Esophagus muscularis mucosa (tissue), 4 donors: ENCODE results near the gene MRPS30. TPM values are rescaled to one million over a fixed set of nuclear protein-coding genes. Genes with fewer than 3 reads are reported as not detected.
"Not testable (repeated sequence)": the region's sequence is repeated elsewhere in the genome, so short reads cannot be mapped to it uniquely, and the experiment has no call there.

ENCODE experiments used
- DNase-seq: peaks from one replicate; pipeline ENCODE4 v3.0.0-alpha.2; 2017; ENCODE audit errors: extremely low spot score
- H3K27ac ChIP-seq, 4 donors: fragments of 200-600 bp; sonication (generic); replicated peaks in 1 of 4; 1 replicate in 3 of 4; 2 replicates in 1 of 4; pipeline ENCODE4 v1.5.1; 2016 to 2019; ENCODE audit warnings: mild to moderate bottlenecking in 1 of 4
- H3K27me3 ChIP-seq, 4 donors: fragments of 200-600 bp; sonication (generic); one replicate each; pipeline versions ENCODE4 v1.5.1 to v1.6.0; 2016 to 2019
- H3K36me3 ChIP-seq, 4 donors: fragments of 200-600 bp; sonication (generic); one replicate each; pipeline ENCODE4 v1.5.1; 2016 to 2019
- H3K4me1 ChIP-seq, 4 donors: fragments of 200-600 bp; sonication (generic); one replicate each; pipeline ENCODE4 v1.5.1; 2016 to 2019
- H3K4me3 ChIP-seq, 4 donors: fragments of 200-600 bp; sonication (generic); 1 replicate in 2 of 4; 2 replicates in 2 of 4; pipeline ENCODE4 v1.5.1; 2016 to 2019; ENCODE audit warnings: mild to moderate bottlenecking in 4 of 4, moderate library complexity in 1 of 4
- H3K9me3 ChIP-seq, 4 donors: fragments of 200-600 bp; sonication (generic); 1 replicate in 3 of 4; 2 replicates in 1 of 4; pipeline ENCODE4 v1.5.1; 2016 to 2019
- EP300 ChIP-seq: sonication (generic); formaldehyde crosslinking; IDR thresholded peaks from one replicate; pipeline ENCODE4 v1.6.1; 2017; ENCODE audit warnings: antibody characterized with exemption
- POLR2A ChIP-seq: fragments of 450-650 bp; IDR thresholded peaks from one replicate; pipeline ENCODE4 v1.6.1; 2017; ENCODE audit warnings: antibody characterized with exemption, moderate library complexity, mild to moderate bottlenecking, low read depth
- POLR2AphosphoS5 ChIP-seq, 2 donors: sonication (generic); formaldehyde crosslinking; IDR thresholded peaks; one replicate each; pipeline ENCODE4 v1.6.1; 2017; ENCODE audit warnings: antibody characterized with exemption in 2 of 2
- WGBS: methylation state at CpG from one replicate; pipeline ENCODE4 v1.1.5; 2018; 5-methylcytosine and 5-hydroxymethylcytosine counted together
- intact Hi-C: fragments of 100-400 bp; cut with DNase I; formaldehyde crosslinking; loops from one replicate; pipeline ENCODE4 v1.15.1; 2023
- total RNA-seq, 4 donors: library from RNA; depleted of rRNA; stranded (reverse); fragments of >200 nt; gene quantifications; one replicate each; pipeline versions ENCODE4 v1.1.0 to v1.2.1, GENCODE V29; 2016
- TF ChIP-seq, protein P1 (sequence below), 3 experiments: fragments of 200-600 bp in 2 of 3; fragments of 450-650 bp in 1 of 3; sonication (generic) in 2 of 3; IDR thresholded peaks; one replicate each; pipeline ENCODE4 v1.5.1; 2017 to 2019; ENCODE audit warnings: antibody characterized with exemption in 3 of 3, mild to moderate bottlenecking in 2 of 3, moderate library complexity in 1 of 3

Gene MRPS30
- total RNA-seq, 4 donors from 2014 or later, result 47.8 to 56.3 (median 53.1) TPM

DNA sequence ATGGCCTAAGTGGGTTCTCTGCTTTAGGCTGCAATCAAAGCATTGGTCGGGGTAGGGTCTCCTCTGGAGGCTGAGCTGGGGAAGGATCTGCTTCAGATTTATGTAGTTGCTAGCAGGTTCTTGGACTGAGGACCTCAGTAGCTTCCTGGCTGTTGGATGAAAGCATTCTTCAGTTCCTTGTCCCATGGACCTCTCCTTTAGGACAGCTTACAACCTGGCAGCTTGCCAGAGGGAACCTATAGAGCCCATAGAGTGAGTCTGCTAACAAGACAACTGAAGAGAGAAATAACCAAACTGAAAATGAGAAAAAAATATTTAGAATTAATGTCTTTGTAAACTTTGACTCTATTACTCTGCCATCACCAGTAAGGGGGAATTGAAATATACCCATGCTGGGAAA lies 12.4 kb downstream of the MRPS30 start:
- DNase-seq, result no peak
- Histone ChIP-seq H3K27me3 (no peaks in the 10 kb centered on the region), H3K9me3 (no peaks in the 10 kb centered on the region), H3K4me3 (no peak overlapping the region), H3K4me1 (no peaks in the 10 kb centered on the region), H3K27ac (no peak overlapping the region), H3K36me3 (peaks cover 7 to 47% (median 16%) of the 10 kb centered on the region in 4 donors)
- TF ChIP-seq POLR2AphosphoS5 (IDR thresholded peaks at IDR 0.05), result no peak
- TF ChIP-seq, protein P1, sequence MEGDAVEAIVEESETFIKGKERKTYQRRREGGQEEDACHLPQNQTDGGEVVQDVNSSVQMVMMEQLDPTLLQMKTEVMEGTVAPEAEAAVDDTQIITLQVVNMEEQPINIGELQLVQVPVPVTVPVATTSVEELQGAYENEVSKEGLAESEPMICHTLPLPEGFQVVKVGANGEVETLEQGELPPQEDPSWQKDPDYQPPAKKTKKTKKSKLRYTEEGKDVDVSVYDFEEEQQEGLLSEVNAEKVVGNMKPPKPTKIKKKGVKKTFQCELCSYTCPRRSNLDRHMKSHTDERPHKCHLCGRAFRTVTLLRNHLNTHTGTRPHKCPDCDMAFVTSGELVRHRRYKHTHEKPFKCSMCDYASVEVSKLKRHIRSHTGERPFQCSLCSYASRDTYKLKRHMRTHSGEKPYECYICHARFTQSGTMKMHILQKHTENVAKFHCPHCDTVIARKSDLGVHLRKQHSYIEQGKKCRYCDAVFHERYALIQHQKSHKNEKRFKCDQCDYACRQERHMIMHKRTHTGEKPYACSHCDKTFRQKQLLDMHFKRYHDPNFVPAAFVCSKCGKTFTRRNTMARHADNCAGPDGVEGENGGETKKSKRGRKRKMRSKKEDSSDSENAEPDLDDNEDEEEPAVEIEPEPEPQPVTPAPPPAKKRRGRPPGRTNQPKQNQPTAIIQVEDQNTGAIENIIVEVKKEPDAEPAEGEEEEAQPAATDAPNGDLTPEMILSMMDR (IDR thresholded peaks at IDR 0.05), result no peak
- no peak for TF ChIP-seq EP300
- intact Hi-C loops, result no loop called here
- whole genome bisulfite sequencing, result 95% methylated on average over 1 of the region's 1 CpG

DNA sequence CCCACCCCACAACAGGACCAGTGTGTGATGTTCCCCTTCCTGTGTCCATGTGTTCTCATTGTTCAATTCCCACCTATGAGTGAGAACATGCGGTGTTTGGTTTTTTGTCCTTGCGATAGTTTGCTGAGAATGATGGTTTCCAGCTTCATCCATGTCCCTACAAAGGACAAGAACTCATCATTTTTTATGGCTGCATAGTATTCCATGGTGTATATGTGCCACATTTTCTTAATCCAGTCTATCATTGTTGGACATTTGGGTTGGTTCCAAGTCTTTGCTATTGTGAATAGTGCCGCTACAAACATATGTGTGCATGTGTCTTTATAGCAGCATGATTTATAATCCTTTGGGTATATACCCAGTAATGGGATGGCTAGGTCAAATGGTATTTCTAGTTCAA lies 15.9 kb downstream of the MRPS30 start:
- 95% methylated on average over 3 of the region's 3 CpGs for WGBS
- H3K4me3 ChIP-seq, H3K27me3 ChIP-seq, H3K4me1 ChIP-seq, DNase-seq, H3K9me3 ChIP-seq, H3K27ac ChIP-seq, intact Hi-C loops: not testable (repeated sequence)
- peaks cover 0 to 12% (median 4%) of the 10 kb centered on the region in 4 donors for H3K36me3 ChIP-seq

DNA sequence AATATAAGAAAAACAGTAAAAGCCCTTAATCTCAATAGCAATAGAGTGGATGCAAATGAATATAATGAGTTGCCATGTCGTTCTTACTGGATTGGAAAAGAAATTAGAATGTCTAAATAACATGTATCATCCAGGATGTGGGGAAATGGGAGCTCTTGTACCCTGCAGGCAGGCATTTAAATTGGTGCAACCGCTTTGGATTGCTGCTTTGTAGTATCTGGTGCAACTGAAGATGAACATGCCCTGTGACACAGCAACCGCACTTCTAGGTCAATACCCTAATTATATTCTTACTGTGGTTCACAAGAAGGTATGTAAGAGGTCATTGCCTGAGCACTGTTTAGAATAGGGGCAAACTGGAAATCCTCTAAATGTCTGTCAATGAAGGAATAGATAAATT lies 18.9 kb downstream of the MRPS30 start:
- no peaks in the 10 kb centered on the region for H3K4me1 ChIP-seq
- no peaks in the 10 kb centered on the region for H3K9me3 ChIP-seq
- TF ChIP-seq POLR2A (no peak), EP300 (no peak), POLR2AphosphoS5 (IDR thresholded peaks at IDR 0.05) (no peak)
- TF ChIP-seq, protein P1 (IDR thresholded peaks at IDR 0.05), result no peak
- intact Hi-C loops, result no loop called here
- no peaks in the 10 kb centered on the region for H3K27me3 ChIP-seq
- DNase-seq, result no peak
- H3K36me3 ChIP-seq, result no peaks in the 10 kb centered on the region
- WGBS, result 93% methylated on average over 3 of the region's 3 CpGs
- H3K27ac ChIP-seq, result no peak overlapping the region
- H3K4me3 ChIP-seq, result no peak overlapping the region

DNA sequence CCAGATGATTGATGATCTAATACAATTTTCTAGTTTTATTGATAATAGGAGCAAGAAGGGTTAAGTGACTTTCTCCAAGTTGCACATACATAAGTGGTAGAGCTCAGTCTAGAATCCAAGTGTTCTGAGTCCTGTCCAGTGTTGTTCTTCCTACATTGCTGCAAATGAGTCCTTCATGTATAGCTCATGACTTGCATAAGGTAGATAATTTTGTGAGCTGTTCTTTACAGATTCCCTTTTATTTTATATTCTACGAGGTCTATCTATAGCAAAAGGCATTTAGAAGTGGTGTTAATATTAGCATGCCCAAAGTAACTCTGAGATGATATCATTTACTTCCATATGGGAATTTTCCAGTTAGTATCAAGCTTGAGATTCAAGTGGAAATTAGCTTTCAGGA lies 20.0 kb downstream of the MRPS30 start:
- H3K27ac ChIP-seq, result no peak overlapping the region
- no peaks in the 10 kb centered on the region for H3K36me3 ChIP-seq
- no peaks in the 10 kb centered on the region for H3K9me3 ChIP-seq
- intact Hi-C loops, result no loop called here
- WGBS, result 92% methylated on average over 1 of the region's 1 CpG
- no peak overlapping the region for H3K4me3 ChIP-seq
- H3K27me3 ChIP-seq, result no peaks in the 10 kb centered on the region
- TF ChIP-seq POLR2A (no peak), POLR2AphosphoS5 (IDR thresholded peaks at IDR 0.05) (no peak), EP300 (no peak)
- TF ChIP-seq, protein P1 (IDR thresholded peaks at IDR 0.05), result no peak
- no peaks in the 10 kb centered on the region for H3K4me1 ChIP-seq
- no peak for DNase-seq

DNA sequence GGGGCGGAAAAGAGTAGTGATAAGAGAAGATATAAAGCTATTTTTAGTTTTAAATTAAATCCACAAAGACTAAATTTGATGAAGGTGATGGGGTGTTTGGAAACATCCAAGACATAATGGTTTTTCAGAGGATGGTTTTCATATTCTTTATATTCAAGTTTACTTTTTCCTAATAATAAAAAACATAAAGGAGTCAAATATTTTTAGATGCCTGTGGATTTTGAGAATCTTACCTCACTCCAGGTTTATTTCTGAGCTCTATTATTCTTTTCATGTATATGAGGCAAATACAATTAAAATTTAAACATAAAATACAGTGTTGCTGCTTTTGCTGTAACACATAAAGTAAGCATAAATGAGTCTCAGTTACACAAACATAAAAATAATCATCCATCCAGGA lies 22.2 kb downstream of the MRPS30 start:
- intact Hi-C loops, result no loop called here
- 96% methylated on average over 1 of the region's 1 CpG for WGBS
- no peak overlapping the region for H3K4me3 ChIP-seq

More for the DNA sequence above, 22.2 kb downstream of the MRPS30 start:
- Histone ChIP-seq H3K9me3 (no peaks in the 10 kb centered on the region), H3K27ac (no peak overlapping the region), H3K4me1 (no peaks in the 10 kb centered on the region), H3K36me3 (no peaks in the 10 kb centered on the region), H3K27me3 (no peaks in the 10 kb centered on the region)
- DNase-seq, result no peak
- no peak for TF ChIP-seq POLR2AphosphoS5 (IDR thresholded peaks at IDR 0.05)
- TF ChIP-seq, protein P1 (IDR thresholded peaks at IDR 0.05), result no peak
- TF ChIP-seq EP300, result no peak
- no peak for TF ChIP-seq POLR2A
